Right ventricle myocardium inferior (tissue), 1 donor: ENCODE measurements around the gene JAGN1. TPM values are rescaled to one million over a fixed set of nuclear protein-coding genes. Genes with fewer than 3 reads are reported as not detected.

Source experiments
- ATAC-seq: fragments of 200-7000 bp; cut with Tn5 transposase; one replicate; pipeline ENCODE4 v1.9.1; 2020; ENCODE audit warnings: mild to moderate bottlenecking, moderate library complexity
- DNase-seq: peaks from one replicate; pipeline ENCODE4 v3.0.0; 2021; ENCODE audit errors: missing footprints
- intact Hi-C: fragments of 100-400 bp; cut with DNase I; formaldehyde crosslinking; loops from one replicate; pipeline ENCODE4 v1.11.0; 2022
- total RNA-seq: library from RNA; stranded (reverse); fragmentation: NEBNext Ultra II Directional; extraction: Animal tissue kit (Norgen Biotek cat#: 25700); gene quantifications from one replicate; pipeline ENCODE4 v1.2.1, GENCODE V29; 2021
- donor health status: DM: no; HTN: yes; CAD: no; lungs with severe emphysema.

The JAGN1 gene
- total RNA-seq, 1 donor from 2014 or later: 19.1 TPM

- DNase-seq (no peak), ATAC-seq (no peak)
- intact Hi-C loops: loop anchor here (10.0 kb wide), 2 partner anchors 48 to 408 kb away; no protein-coding TSS in a partner anchor
Observed at GRCh38 chr3:9912294-9912935, 22.0 kb downstream of the JAGN1 start.

DNA sequence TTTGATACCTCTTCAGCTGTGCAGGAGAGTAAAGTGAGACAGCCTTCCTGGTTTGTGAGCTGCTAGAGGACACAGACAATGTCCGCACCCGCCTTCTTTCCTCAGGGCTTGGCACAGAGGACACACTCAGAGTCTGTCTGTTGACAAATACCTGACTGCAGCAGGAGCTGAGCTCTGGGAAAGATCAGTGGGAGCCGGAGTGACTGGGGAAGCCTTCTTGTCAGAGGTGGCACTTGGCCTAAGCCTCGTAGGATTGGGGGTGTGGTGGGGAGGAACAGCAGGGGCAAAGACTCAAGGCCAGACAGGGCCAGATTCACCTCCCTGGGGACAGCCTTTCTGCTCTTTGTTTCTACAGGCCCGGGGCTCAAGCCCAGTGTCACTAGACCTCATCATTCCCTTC lies 23.2 kb downstream of the JAGN1 start:
- DNase-seq (no peak), ATAC-seq (no peak)
- intact Hi-C loops: loop anchor here (10.0 kb wide), 2 partner anchors 49 to 409 kb away; no protein-coding TSS in a partner anchor

- intact Hi-C loops: loop anchor here (10.0 kb wide), 2 partner anchors 49 to 409 kb away; no protein-coding TSS in a partner anchor
- ATAC-seq (no peak), DNase-seq (no peak)
Observed at GRCh38 chr3:9914011-9914410, 23.6 kb downstream of the JAGN1 start.

GRCh38 chr3:9914559-9915253 lies 24.3 kb downstream of the JAGN1 start:
- intact Hi-C loops: loop anchor here (10.0 kb wide), 2 partner anchors 50 to 410 kb away; no protein-coding TSS in a partner anchor
- DNase-seq (no peak), ATAC-seq (no peak)

GRCh38 chr3:9915254-9916141 lies 25.1 kb downstream of the JAGN1 start:
- peak; percentile 89 for DNase-seq
- peak; percentile 60 for ATAC-seq
- intact Hi-C loops: loop anchor here (2.0 to 10.0 kb wide), 3 partner anchors 25 to 411 kb away; partner anchors contain the start of gene JAGN1

GRCh38 chr3:9916346-9916733 lies 25.9 kb downstream of the JAGN1 start:
- no peak for ATAC-seq
- DNase-seq: no peak
- intact Hi-C loops: loop anchor here (2.0 to 10.0 kb wide), 3 partner anchors 26 to 412 kb away; partner anchors contain the start of gene JAGN1

DNA sequence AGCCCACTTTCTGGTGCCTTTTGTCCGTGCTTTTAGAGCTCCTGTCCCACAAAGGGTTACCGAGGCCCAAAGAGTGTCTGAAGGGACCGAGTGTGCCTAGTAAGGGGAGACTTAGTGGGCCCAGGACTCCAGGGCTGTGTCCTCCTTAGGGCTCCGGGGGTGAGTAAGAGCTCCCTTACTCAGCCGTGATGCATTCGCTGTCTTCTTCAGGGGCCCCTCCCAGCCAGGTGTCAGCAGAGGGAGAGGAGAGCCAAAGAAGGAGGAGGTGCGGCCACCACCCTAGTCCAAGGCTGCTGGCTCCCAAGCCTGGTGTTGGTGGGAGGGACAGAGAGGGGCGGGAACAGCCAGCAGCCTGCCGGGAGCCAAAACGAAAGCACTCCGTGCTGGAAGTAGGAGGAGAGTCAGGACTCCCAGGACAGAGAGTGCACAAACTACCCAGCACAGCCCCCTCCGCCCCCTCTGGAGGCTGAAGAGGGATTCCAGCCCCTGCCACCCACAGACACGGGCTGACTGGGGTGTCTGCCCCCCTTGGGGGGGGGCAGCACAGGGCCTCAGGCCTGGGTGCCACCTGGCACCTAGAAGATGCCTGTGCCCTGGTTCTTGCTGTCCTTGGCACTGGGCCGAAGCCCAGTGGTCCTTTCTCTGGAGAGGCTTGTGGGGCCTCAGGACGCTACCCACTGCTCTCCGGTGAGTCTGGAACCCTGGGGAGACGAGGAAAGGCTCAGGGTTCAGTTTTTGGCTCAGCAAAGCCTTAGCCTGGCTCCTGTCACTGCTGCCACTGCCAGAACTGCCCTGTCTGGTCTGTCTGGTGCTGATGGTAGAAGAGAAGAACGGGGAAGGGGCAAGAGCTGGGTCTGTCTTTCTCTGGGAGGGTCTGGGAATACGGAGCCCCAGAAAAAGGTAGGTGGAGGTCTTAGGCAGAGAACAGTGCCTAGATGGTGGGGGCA lies 26.6 kb downstream of the JAGN1 start, which contains the start of gene IL17RC:
Gene IL17RC, plus strand, starts transcription at position 365 of the 947 bp plus-strand sequence. Its CDS starts 218 bp downstream, at position 583.
- intact Hi-C loops: loop anchor here (2.0 to 10.0 kb wide), 3 partner anchors 26 to 412 kb away; partner anchors contain the start of gene JAGN1
- DNase-seq (peak; percentile 90), ATAC-seq (peak; percentile 93)

- ATAC-seq (no peak), DNase-seq (no peak)
- intact Hi-C loops: loop anchor here (2.0 to 10.0 kb wide), 3 partner anchors 27 to 413 kb away; partner anchors contain the start of gene JAGN1
Observed at GRCh38 chr3:9917820-9918219, 27.4 kb downstream of the JAGN1 start.

- intact Hi-C loops: loop anchor here (10.0 kb wide), 2 partner anchors 54 to 414 kb away; no protein-coding TSS in a partner anchor
- no peak for ATAC-seq
- DNase-seq: no peak
Observed at GRCh38 chr3:9918261-9919038, 28.0 kb downstream of the JAGN1 start.

GRCh38 chr3:9928158-9928557 lies 37.7 kb downstream of the JAGN1 start:
- DNase-seq (no peak), ATAC-seq (no peak)
- intact Hi-C loops: no loop called here

DNA sequence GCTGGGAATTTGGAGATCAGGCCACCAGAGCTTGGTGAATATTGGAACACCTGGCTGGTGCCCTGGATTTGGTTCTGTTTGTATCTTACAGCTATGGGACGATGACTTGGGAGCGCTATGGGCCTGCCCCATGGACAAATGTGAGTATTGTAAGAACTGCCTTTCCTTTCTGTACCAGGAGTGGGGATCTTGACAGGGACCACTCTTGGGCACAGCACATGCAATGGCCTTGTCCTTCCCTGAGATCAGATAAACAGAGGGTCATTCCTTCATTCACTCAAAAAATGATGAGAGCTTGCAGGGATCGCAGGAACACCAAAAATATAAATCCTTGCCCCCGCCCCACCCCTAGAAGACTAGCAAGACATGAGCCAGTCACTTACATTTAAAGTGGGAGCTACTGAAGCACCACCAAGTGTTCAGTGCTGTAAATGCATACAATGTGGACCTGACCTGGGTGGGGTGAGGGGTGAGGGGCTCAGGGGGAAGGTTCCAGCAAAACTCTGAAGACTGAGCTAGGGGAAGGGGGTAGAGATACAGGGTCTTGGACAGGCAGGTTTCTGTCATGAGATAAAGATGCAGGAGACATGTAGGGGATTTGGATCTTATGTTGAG lies 40.5 kb downstream of the JAGN1 start:
- ATAC-seq (no peak), DNase-seq (no peak)
- intact Hi-C loops: loop anchor here (5.0 kb wide), 1 partner anchor 296 kb away; no protein-coding TSS in a partner anchor

DNA sequence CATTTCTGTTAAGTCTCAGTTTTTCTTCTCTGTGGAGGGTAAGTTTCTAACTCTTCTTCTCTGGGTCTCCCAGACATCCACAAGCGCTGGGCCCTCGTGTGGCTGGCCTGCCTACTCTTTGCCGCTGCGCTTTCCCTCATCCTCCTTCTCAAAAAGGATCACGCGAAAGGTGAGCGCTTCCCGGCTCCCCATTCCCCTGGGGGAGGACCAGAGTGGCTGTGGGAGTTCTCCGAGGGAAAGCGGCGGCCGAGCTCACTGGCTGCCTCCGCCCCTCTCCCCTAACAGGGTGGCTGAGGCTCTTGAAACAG lies 42.1 kb downstream of the JAGN1 start:
- ATAC-seq (no peak), DNase-seq (no peak)
- intact Hi-C loops: loop anchor here (5.0 kb wide), 1 partner anchor 295 kb away; no protein-coding TSS in a partner anchor

DNA sequence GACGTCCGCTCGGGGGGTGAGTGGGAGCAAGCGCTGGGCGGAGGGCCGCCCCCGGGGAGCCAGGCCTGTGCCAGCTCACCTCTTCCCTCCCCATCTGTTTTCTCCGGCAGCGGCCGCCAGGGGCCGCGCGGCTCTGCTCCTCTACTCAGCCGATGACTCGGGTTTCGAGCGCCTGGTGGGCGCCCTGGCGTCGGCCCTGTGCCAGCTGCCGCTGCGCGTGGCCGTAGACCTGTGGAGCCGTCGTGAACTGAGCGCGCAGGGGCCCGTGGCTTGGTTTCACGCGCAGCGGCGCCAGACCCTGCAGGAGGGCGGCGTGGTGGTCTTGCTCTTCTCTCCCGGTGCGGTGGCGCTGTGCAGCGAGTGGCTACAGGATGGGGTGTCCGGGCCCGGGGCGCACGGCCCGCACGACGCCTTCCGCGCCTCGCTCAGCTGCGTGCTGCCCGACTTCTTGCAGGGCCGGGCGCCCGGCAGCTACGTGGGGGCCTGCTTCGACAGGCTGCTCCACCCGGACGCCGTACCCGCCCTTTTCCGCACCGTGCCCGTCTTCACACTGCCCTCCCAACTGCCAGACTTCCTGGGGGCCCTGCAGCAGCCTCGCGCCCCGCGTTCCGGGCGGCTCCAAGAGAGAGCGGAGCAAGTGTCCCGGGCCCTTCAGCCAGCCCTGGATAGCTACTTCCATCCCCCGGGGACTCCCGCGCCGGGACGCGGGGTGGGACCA lies 42.6 kb downstream of the JAGN1 start:
- intact Hi-C loops: loop anchor here (5.0 kb wide), 1 partner anchor 294 kb away; no protein-coding TSS in a partner anchor
- peak; percentile 84 for ATAC-seq
- peak; percentile 91 for DNase-seq

DNA sequence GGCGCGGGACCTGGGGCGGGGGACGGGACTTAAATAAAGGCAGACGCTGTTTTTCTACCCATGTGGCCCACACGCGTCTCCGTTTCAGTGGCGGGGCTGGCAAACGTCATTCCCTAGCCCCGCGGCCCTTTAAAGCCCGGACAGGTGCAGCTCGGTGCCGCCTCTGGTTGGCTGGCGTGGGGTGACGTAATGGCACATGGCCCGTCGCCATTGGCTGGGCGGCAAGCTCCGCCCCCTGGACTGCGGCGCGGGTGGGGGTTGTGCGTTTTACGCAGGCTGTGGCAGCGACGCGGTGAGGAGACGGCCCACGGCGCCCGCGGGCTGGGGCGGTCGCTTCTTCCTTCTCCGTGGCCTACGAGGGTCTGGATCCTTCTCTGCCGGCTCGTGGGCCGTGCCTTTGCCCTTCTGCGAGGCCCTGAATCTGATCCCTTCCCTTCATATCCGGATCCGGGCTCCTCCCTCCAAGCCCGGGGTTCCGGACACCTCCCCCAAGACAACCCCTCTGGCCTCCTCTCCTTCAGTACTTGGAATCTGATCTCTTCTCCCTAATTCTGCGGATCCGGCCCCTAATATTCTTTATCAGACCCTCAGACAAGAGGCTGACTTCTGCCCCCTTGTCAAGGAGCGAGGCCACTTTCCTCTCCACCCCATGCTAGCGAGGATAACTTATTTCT lies 43.3 kb downstream of the JAGN1 start, which contains the start of gene CRELD1:
Gene CRELD1, plus strand, starts transcription at position 274 of the 674 bp plus-strand sequence. CDS start 605 bp downstream, outside the sequence.
- peak; percentile 96 for ATAC-seq
- intact Hi-C loops: loop anchor here (5.0 kb wide), 1 partner anchor 294 kb away; no protein-coding TSS in a partner anchor
- peak; percentile 98 for DNase-seq

- intact Hi-C loops: loop anchor here (5.0 kb wide), 1 partner anchor 293 kb away; no protein-coding TSS in a partner anchor
- ATAC-seq: no peak
- no peak for DNase-seq
Observed at GRCh38 chr3:9934235-9934621, 43.8 kb downstream of the JAGN1 start.
